ENCODE results near the gene COL2A1.

COL2A1 gene

GRCh38 chr12:48004053-48004941, at the start of gene COL2A1:
TSS of gene COL2A1 (minus strand) at chr12:48004476. CDS start at chr12:48004321, 155 bp downstream.
- in situ Hi-C loops (cut with MboI; ENCODE audit: low sequenced_read_pairs): no loop called here

GRCh38 chr12:48053883-48054282, 49.6 kb upstream of the COL2A1 start:
- in situ Hi-C loops (cut with MboI; ENCODE audit: low sequenced_read_pairs): no loop called here

- in situ Hi-C loops (cut with MboI; ENCODE audit: low sequenced_read_pairs): no loop called here
These were observed 48.8 kb upstream of the COL2A1 start for GRCh38 chr12:48053122-48053521.

GRCh38 chr12:48051681-48052080, 47.4 kb upstream of the COL2A1 start:
- in situ Hi-C loops (cut with MboI; ENCODE audit: low sequenced_read_pairs): no loop called here

- in situ Hi-C loops (cut with MboI; ENCODE audit: low sequenced_read_pairs): no loop called here
These were observed 45.9 kb upstream of the COL2A1 start for GRCh38 chr12:48050174-48050573.

- in situ Hi-C loops (cut with MboI; ENCODE audit: low sequenced_read_pairs): no loop called here
These were observed 41.8 kb upstream of the COL2A1 start for GRCh38 chr12:48045965-48046518.

GRCh38 chr12:48045061-48045846, 41.0 kb upstream of the COL2A1 start:
- in situ Hi-C loops (cut with MboI; ENCODE audit: low sequenced_read_pairs): no loop called here

GRCh38 chr12:48044396-48044795, 40.1 kb upstream of the COL2A1 start:
- in situ Hi-C loops (cut with MboI; ENCODE audit: low sequenced_read_pairs): no loop called here

- in situ Hi-C loops (cut with MboI; ENCODE audit: low sequenced_read_pairs): no loop called here
These were observed 39.5 kb upstream of the COL2A1 start for GRCh38 chr12:48043771-48044170.

GRCh38 chr12:48041591-48042423, 37.5 kb upstream of the COL2A1 start:
- in situ Hi-C loops (cut with MboI; ENCODE audit: low sequenced_read_pairs): no loop called here

GRCh38 chr12:48040354-48040753, 36.1 kb upstream of the COL2A1 start:
- in situ Hi-C loops (cut with MboI; ENCODE audit: low sequenced_read_pairs): no loop called here

GRCh38 chr12:48039151-48039550, 34.9 kb upstream of the COL2A1 start:
- in situ Hi-C loops (cut with MboI; ENCODE audit: low sequenced_read_pairs): no loop called here

GRCh38 chr12:48038085-48038484, 33.8 kb upstream of the COL2A1 start:
- in situ Hi-C loops (cut with MboI; ENCODE audit: low sequenced_read_pairs): no loop called here

GRCh38 chr12:48037267-48037915, 33.1 kb upstream of the COL2A1 start:
- in situ Hi-C loops (cut with MboI; ENCODE audit: low sequenced_read_pairs): no loop called here

GRCh38 chr12:48036818-48037217, 32.5 kb upstream of the COL2A1 start:
- in situ Hi-C loops (cut with MboI; ENCODE audit: low sequenced_read_pairs): no loop called here

GRCh38 chr12:48034835-48035805, 30.8 kb upstream of the COL2A1 start:
- in situ Hi-C loops (cut with MboI; ENCODE audit: low sequenced_read_pairs): no loop called here

GRCh38 chr12:48033451-48033850, 29.2 kb upstream of the COL2A1 start:
- in situ Hi-C loops (cut with MboI; ENCODE audit: low sequenced_read_pairs): no loop called here

GRCh38 chr12:48032597-48032996, 28.3 kb upstream of the COL2A1 start:
- in situ Hi-C loops (cut with MboI; ENCODE audit: low sequenced_read_pairs): no loop called here

Data from HL-60/S4 treated with phorbol 12-myristate 13-acetate at 8.2 ng/mL for 4 days and 3 days (cell line).